Measurements from ENCODE around the gene POLR3GL. TPM values are rescaled to one million over a fixed set of nuclear protein-coding genes. Genes with fewer than 3 reads are reported as not detected.
"Not testable (repeated sequence)": the region's sequence is repeated elsewhere in the genome, so short reads cannot be mapped to it uniquely, and the experiment has no call there.

Gene POLR3GL
- total and polyA plus RNA-seq, 7 experiments from 2014 or later, result 20.7 to 113 (median 33.9) TPM

DNA sequence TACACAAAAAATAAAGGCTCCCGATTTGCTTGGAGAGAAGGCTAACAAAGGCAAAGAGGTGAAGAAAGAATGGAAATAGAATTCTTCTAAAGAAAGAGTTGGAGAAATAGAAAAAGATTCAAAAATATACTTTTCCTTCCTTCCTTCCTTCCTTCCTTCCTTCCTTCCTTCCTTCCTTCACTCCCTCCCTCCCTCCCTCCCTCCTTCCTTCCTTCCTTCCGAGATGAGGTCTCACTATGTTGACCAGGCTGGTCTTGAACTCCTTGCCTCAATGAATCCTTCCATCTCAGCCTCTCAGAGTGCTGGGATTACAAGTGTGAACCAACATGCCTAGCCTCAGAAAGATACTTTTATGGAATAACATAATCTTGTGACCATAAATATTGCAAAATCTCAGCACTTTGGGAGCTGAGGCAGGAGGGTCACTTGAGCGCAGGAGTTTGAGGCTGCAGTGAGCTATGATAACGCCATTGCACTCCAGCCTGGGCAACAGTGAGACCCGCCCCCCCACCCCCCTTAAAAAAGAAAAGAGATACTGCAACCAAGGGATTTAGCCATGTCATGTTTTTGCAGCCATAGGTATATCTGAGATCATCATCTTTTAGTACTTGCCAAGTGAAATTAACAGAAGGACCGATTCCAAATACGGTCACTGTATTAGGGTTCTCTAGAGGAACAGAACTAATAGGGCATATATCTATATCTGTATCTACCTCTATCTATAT lies 58.1 kb downstream of the POLR3GL start:
- Histone ChIP-seq H3K4me1 (ENCODE audit: control insufficient read depth in 2 of 2, insufficient read depth in 2 of 2, low read length in 2 of 2) (peaks cover 4 to 7% of the 10 kb centered on the region in 2 donors), H3K27me3 (ENCODE audit: control insufficient read depth in 2 of 2, insufficient read depth in 2 of 2, low read length in 2 of 2) (peaks cover 10 to 16% of the 10 kb centered on the region in 2 donors), H3K9me3 (ENCODE audit: control insufficient read depth in 2 of 3, low read length in 3 of 3) (no peaks in the 10 kb centered on the region), H3K4me3 (ENCODE audit: low read length) (no peak overlapping the region), H3K36me3 (ENCODE audit: control insufficient read depth in 2 of 3, insufficient read depth in 3 of 3, low read length in 3 of 3) (no peaks in the 10 kb centered on the region), H3K27ac (ENCODE audit: low read depth, low read length) (no peak overlapping the region)
- POLR2A ChIA-PET, result interaction anchor here (1.2 to 35.8 kb wide), 2 partner anchors 36 to 104 kb away, joined by 4 to 1779 read pairs; partner anchors contain the start of genes PEX11B and TXNIP
- H3K4me3 Mint-ChIP-seq, result no peak overlapping the region
- H3K27me3 Mint-ChIP-seq, result peaks cover 38 to 79% (median 55%) of the 10 kb centered on the region in 5 donors
- CTCF ChIA-PET, result interaction anchor here (0.6 to 1.8 kb wide), 3 partner anchors 14 to 177 kb away, joined by 3 to 7 read pairs (median 3); partner anchors contain the start of gene NUDT17
- H3K36me3 Mint-ChIP-seq, result peaks cover 0 to 3% (median 0%) of the 10 kb centered on the region in 5 donors
- peaks cover 0 to 13% (median 10%) of the 10 kb centered on the region in 7 donors for H3K4me1 Mint-ChIP-seq
- DNase-seq, result no peak
- no peak for ATAC-seq
- intact Hi-C loops (cut with micrococcal nuclease), result no loop called here
- H3K27ac Mint-ChIP-seq, result no peak overlapping the region
- H3K9me3 Mint-ChIP-seq, result peaks cover 0 to 3% (median 0%) of the 10 kb centered on the region in 11 donors

DNA sequence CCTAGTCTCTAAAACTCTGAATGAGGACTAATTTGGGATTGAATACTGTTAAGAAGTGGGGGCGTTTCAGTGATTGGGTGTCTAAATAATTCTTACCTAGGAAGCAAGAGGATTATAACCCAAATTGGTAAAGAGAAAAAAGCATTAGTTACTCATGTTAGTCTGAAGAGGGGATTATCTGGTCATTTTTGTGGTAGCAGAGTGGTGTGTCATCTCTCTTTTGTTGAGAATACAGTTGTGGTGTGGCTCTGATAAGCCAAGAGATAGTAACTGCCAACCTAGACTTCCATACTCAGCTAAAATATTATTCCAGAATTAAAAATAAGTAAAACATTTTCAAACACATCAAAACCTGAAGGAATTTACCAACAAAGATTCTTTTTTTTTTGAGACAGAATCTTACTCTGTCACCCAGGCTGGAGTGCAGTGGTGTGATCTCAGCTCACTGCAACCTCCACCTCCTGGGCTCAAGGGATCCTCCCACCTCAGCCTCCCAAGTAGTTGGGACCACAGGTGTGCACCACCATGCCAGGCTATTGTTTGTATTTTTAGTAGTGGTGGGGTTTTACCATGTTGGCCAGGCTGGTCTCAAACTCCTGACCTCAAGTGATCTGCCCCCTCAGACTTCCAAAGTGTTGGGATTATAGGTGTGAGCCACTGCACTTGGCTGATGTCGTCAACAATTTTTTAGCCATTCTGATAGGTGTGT lies 61.5 kb downstream of the POLR3GL start:
- intact Hi-C loops (cut with micrococcal nuclease); H3K9me3 Mint-ChIP-seq: not testable (repeated sequence)

DNA sequence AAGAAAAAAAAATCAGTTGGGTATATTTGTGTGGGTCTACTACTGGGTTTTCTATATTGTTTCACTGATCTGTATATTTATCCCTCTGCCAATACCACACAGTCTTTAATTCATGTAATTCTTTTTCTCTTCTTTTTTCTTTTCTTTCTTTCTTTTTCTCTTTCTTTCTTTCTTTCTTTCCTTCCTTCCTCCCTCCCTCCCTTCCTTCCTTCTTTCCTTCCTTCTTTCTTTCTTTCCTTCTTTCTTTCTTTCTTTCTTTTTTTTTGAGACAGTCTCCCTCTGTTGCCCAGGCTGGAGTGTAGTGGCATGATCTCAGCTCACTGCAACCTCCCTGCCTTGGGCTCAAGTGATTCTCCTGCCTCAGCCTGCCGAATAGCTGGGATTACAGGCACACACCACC lies 62.2 kb downstream of the POLR3GL start:
- POLR2A ChIA-PET; H3K4me3 Mint-ChIP-seq; CTCF ChIA-PET; H3K4me3 ChIP-seq (ENCODE audit: low read length); H3K27me3 ChIP-seq (ENCODE audit: control insufficient read depth in 2 of 2, insufficient read depth in 2 of 2, low read length in 2 of 2); H3K36me3 ChIP-seq (ENCODE audit: control insufficient read depth in 2 of 3, insufficient read depth in 3 of 3, low read length in 3 of 3); H3K4me1 Mint-ChIP-seq; ATAC-seq; H3K9me3 ChIP-seq (ENCODE audit: control insufficient read depth in 2 of 3, low read length in 3 of 3); H3K4me1 ChIP-seq (ENCODE audit: control insufficient read depth in 2 of 2, insufficient read depth in 2 of 2, low read length in 2 of 2); intact Hi-C loops (cut with micrococcal nuclease); H3K9me3 Mint-ChIP-seq; H3K27ac ChIP-seq (ENCODE audit: low read depth, low read length); DNase-seq; H3K36me3 Mint-ChIP-seq: not testable (repeated sequence)
- H3K27me3 Mint-ChIP-seq, result peaks cover 4 to 56% (median 23%) of the 10 kb centered on the region in 5 donors
- H3K27ac Mint-ChIP-seq, result peak overlapping the region in 2 of 9 donors; percentile 21 to 25

More for the DNA sequence above, 61.5 kb downstream of the POLR3GL start:
- POLR2A ChIA-PET; H3K36me3 Mint-ChIP-seq; H3K4me3 ChIP-seq (ENCODE audit: low read length); H3K4me1 ChIP-seq (ENCODE audit: control insufficient read depth in 2 of 2, insufficient read depth in 2 of 2, low read length in 2 of 2); H3K27me3 ChIP-seq (ENCODE audit: control insufficient read depth in 2 of 2, insufficient read depth in 2 of 2, low read length in 2 of 2); H3K4me3 Mint-ChIP-seq; H3K27ac ChIP-seq (ENCODE audit: low read depth, low read length); H3K4me1 Mint-ChIP-seq; ATAC-seq; DNase-seq; H3K27ac Mint-ChIP-seq; H3K36me3 ChIP-seq (ENCODE audit: control insufficient read depth in 2 of 3, insufficient read depth in 3 of 3, low read length in 3 of 3); H3K9me3 ChIP-seq (ENCODE audit: control insufficient read depth in 2 of 3, low read length in 3 of 3): not testable (repeated sequence)
- CTCF ChIA-PET, result interaction anchor here (0.7 kb wide), 1 partner anchor 180 kb away, joined by 3 read pairs; the partner anchor contains the start of gene NUDT17
- peaks cover 11 to 61% (median 31%) of the 10 kb centered on the region in 5 donors for H3K27me3 Mint-ChIP-seq

Other genes with a start within 250 kb of the POLR3GL start
- 10 to 100 TPM in 1 of 5 experiments, 1 to 10 TPM in 1, under 1 TPM in 1, not detected in 2; 0.34 to 12.0 (median 1.5) TPM for gene CD160, start 245.2 kb upstream of the POLR3GL start, total RNA-seq
- under 1 TPM; 0.15 to 0.22 TPM for gene CD160, start 245.2 kb upstream of the POLR3GL start, polyA plus RNA-seq
- 10 to 100 TPM; 11.4 to 17.3 (median 15.6) TPM for gene RNF115, start 140.6 kb upstream of the POLR3GL start, total RNA-seq
- gene RNF115, start 140.6 kb upstream of the POLR3GL start, polyA plus RNA-seq, result 1 to 10 TPM; 3.7 to 4.5 TPM
- 10 to 100 TPM; 22.0 to 44.4 (median 32.5) TPM for gene POLR3C, start 140.5 kb upstream of the POLR3GL start, total RNA-seq
- 10 to 100 TPM; 45.7 to 48.9 TPM for gene POLR3C, start 140.5 kb upstream of the POLR3GL start, polyA plus RNA-seq
- 1 to 10 TPM; 2.9 to 6.7 (median 3.4) TPM for gene NUDT17, start 119.1 kb upstream of the POLR3GL start, total RNA-seq
- gene NUDT17, start 119.1 kb upstream of the POLR3GL start, polyA plus RNA-seq, result 1 to 10 TPM; 5.7 to 7.6 TPM
- 10 to 100 TPM; 21.4 to 28.3 (median 23.0) TPM for gene PIAS3, start 105.6 kb upstream of the POLR3GL start, total RNA-seq
- gene PIAS3, start 105.6 kb upstream of the POLR3GL start, polyA plus RNA-seq, result 10 to 100 TPM in 1 of 2 donors, 1 to 10 TPM in 1; 6.7 to 15.2 TPM
- under 1 TPM in 2 of 5 experiments, not detected in 3; 0.15 to 0.58 TPM for gene ANKRD35, start 78.8 kb upstream of the POLR3GL start, total RNA-seq
- gene ANKRD35, start 78.8 kb upstream of the POLR3GL start, polyA plus RNA-seq, result under 1 TPM; 0.12 to 0.14 TPM
- gene ITGA10, start 54.6 kb upstream of the POLR3GL start, total RNA-seq, result 1 to 10 TPM; 1.2 to 4.8 (median 2.6) TPM
- under 1 TPM in 1 of 2 donors, not detected in 1; 0.20 TPM for gene ITGA10, start 54.6 kb upstream of the POLR3GL start, polyA plus RNA-seq
- gene PEX11B, start 46.0 kb upstream of the POLR3GL start, total RNA-seq, result 10 to 100 TPM; 16.4 to 40.4 (median 37.7) TPM
- gene PEX11B, start 46.0 kb upstream of the POLR3GL start, polyA plus RNA-seq, result 10 to 100 TPM; 39.9 to 57.1 TPM
- gene RBM8A, start 37.2 kb upstream of the POLR3GL start, total RNA-seq, result 100 to 1,000 TPM; 115 to 182 (median 120) TPM
- 100 to 1,000 TPM; 152 to 156 TPM for gene RBM8A, start 37.2 kb upstream of the POLR3GL start, polyA plus RNA-seq
- 10 to 100 TPM; 31.6 to 59.2 (median 47.6) TPM for gene LIX1L, start 6.7 kb upstream of the POLR3GL start, total RNA-seq
- gene LIX1L, start 6.7 kb upstream of the POLR3GL start, polyA plus RNA-seq, result 10 to 100 TPM; 29.3 to 32.1 TPM
- gene ANKRD34A, start 115 bp upstream of the POLR3GL start, total RNA-seq, result 1 to 10 TPM in 3 of 5 experiments, under 1 TPM in 2; 0.54 to 1.5 (median 1.2) TPM
- under 1 TPM; 0.11 to 0.22 TPM for gene ANKRD34A, start 115 bp upstream of the POLR3GL start, polyA plus RNA-seq
- gene TXNIP, start 31.9 kb downstream of the POLR3GL start, total RNA-seq, result 1,000 to 10,000 TPM in 1 of 5 experiments, 100 to 1,000 TPM in 4; 498 to 1,101 (median 659) TPM
- 1,000 to 10,000 TPM; 3,808 to 5,430 TPM for gene TXNIP, start 31.9 kb downstream of the POLR3GL start, polyA plus RNA-seq
- not detected for gene HJV, start 57.0 kb downstream of the POLR3GL start, total RNA-seq
- gene HJV, start 57.0 kb downstream of the POLR3GL start, polyA plus RNA-seq, result not detected
- 1 to 10 TPM; 2.9 to 8.6 (median 4.3) TPM for gene NBPF10, start 180.1 kb downstream of the POLR3GL start, total RNA-seq
- gene NBPF10, start 180.1 kb downstream of the POLR3GL start, polyA plus RNA-seq, result under 1 TPM; 0.08 to 0.22 TPM